GM10266 (cell line): ENCODE data around the gene C1orf141.

Source experiments
- DNase-seq: peaks from one replicate; pipeline ENCODE4 v3.0.0; 2012; ENCODE audit errors: extremely low spot score
- TF ChIP-seq, protein P1 (sequence below): IDR thresholded peaks from 2 replicates; pipeline ENCODE4 v1.5.1; 2012; ENCODE audit warnings: mild to moderate bottlenecking, low read depth; ENCODE audit not compliant: control insufficient read depth, insufficient read depth; ENCODE audit errors: missing control alignments

C1orf141 gene

DNA sequence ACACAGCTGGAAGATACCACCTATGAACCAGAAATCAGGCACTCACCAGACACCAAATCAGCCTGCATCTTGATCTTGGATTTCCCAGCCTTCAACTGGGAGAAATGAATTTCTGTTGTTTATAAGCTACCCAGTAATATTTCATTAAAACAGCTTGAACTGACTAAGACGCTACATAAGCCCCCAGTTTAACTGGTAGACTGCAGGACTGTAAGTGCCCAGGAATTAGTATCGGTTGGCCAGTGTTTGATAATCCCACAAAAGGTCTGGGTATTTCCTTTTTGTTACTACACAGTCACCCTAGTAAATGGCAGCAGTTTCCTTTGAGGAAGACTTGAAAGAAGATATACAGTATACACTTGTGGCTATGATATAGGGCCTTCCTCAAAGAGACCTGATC lies 73.5 kb downstream of the C1orf141 start:
- DNase-seq = no peak
- TF ChIP-seq, protein P1, sequence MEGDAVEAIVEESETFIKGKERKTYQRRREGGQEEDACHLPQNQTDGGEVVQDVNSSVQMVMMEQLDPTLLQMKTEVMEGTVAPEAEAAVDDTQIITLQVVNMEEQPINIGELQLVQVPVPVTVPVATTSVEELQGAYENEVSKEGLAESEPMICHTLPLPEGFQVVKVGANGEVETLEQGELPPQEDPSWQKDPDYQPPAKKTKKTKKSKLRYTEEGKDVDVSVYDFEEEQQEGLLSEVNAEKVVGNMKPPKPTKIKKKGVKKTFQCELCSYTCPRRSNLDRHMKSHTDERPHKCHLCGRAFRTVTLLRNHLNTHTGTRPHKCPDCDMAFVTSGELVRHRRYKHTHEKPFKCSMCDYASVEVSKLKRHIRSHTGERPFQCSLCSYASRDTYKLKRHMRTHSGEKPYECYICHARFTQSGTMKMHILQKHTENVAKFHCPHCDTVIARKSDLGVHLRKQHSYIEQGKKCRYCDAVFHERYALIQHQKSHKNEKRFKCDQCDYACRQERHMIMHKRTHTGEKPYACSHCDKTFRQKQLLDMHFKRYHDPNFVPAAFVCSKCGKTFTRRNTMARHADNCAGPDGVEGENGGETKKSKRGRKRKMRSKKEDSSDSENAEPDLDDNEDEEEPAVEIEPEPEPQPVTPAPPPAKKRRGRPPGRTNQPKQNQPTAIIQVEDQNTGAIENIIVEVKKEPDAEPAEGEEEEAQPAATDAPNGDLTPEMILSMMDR = no peak

DNA sequence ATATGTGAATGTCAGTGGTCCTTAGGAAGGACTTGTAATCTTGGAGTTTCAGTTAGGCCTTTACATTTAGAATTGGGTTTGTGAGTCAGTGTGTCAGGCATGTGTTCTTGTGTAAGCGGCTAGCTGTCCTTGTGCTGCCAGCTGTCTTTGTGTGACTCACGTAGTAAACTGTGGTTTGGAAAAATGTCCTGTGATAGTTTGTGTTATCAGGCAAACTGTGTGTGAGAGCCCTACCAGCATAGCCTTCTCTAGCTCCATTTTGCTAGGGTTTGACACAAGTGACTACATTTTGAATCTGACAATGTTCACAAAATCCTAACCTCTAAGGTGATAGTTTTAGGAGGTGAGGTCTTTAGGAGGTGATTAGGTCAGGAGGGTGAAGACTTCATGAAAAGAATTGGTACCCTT lies 74.0 kb downstream of the C1orf141 start:
- TF ChIP-seq, protein P1 = no peak
- DNase-seq = no peak

DNA sequence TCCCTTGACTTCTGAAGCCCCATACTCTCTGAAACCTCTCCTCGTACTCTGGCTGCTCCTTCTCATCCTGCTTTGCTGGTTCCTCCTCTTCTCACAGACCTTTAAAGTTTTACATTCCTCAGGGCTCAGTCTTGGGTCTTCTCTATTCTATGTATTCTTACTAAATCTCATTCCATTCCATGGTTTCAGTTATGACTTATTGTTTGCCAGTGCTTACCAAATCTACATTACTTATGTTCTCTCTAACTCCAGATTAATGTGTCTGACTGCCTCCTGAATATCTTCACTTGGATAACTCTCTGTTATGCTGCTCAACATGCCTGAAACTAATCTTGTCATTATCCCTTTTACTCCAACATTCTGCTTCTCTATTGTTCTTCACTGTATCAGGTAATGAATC lies 75.4 kb downstream of the C1orf141 start:
- no peak for DNase-seq
- TF ChIP-seq, protein P1 = no peak

- TF ChIP-seq, protein P1 = no peak
- no peak for DNase-seq
Measured at GRCh38 chr1:67058761-67059160, 76.0 kb downstream of the C1orf141 start.

DNA sequence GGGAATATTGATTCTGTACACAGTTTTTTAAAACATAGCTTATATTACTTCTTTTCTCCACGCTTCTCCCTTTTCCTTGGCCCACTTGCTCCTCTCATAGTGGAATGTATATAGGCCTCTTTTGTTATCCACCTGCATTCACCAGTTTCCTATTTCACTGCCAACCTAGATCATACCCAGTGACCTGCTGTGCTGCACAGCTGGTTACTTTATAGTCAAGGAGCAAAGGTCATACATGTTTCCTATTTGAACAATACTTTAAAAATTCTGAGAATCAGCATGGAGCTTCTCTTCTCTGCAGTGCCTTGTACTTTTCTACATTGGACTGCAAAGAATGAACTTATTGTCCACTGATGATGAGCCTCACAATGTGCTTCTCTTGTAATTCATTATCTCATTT lies 76.5 kb downstream of the C1orf141 start:
- TF ChIP-seq, protein P1 = no peak
- no peak for DNase-seq

DNA sequence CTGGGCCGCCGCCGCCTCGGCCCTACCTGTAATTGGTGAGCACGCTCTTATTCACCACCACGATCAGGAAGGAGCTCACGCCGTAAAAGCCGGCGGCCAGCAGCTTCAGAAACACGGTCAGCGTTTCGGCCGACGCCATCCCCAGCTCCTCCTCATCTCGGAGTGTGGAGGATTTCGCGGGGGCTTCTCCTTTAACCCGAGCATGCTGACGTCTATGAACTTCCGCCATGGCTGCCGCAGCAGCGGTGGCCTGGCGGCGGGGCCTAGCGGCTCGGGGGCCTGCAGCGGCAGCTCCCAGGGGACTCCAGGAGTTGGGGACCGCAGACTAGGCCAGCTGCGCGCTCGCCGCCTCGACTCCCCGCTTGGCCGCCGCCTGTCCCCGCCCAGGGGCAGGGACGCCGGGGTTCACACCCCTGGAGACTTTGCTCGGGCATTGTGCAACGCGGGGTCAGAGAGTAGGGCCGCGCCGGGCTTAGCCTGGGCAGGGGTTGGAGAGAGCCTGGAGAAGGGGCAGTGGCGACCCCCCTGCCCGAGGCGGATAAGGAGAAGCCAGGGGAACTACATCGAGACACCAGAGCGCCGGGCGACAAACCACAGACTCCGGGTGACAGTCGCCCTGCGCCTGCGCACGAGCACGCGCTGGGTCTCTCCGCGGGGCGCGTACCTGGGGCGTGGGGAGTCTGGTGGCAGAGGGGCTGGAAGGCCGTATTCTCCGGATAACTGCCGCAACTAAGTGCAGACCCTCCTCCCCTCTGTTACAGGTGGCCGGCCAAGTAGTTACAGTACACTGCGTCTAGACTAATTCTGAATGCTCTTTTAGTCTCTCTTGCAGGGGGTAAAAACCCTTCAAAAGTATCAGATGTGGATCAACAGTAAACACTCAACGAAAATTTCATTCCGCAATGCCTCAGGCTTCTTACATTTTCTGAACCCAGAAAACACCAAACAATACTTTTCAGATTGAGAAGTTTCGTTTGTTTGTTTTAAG lies 80.7 kb downstream of the C1orf141 start, which contains the start of gene SLC35D1:
TSS of gene SLC35D1 (minus strand) at position 364 of the 988 bp plus-strand sequence. CDS start at position 229, 135 bp downstream.
- TF ChIP-seq, protein P1 = no peak
- peak; percentile 91 for DNase-seq

- no peak for DNase-seq
Measured at GRCh38 chr1:67053535-67053784, 81.3 kb downstream of the C1orf141 start.

More at GRCh38 chr1:67053535-67053784, 81.3 kb downstream of the C1orf141 start:
- TF ChIP-seq, protein P1 = no peak
